Activated T-cell treated with anti-CD3 and anti-CD28 coated beads for 1 hour (primary cell): ENCODE results near the gene ZNF80.
"Not testable (repeated sequence)": the region's sequence is repeated elsewhere in the genome, so short reads cannot be mapped to it uniquely, and the experiment has no call there.

ENCODE experiments used
- DNase-seq: peaks from one replicate; pipeline ENCODE4 v3.0.0-alpha.2; 2020; ENCODE audit warnings: low read depth

Gene ZNF80

GRCh38 chr3:114237478-114237877, at the start of gene ZNF80:
Gene ZNF80 (minus strand): TSS chr3:114237578. CDS start chr3:114237074, 504 bp downstream.
- not testable (repeated sequence) for DNase-seq

- no peak for DNase-seq
These were observed 48.9 kb upstream of the ZNF80 start for GRCh38 chr3:114286266-114286665.

GRCh38 chr3:114285648-114286230, 48.4 kb upstream of the ZNF80 start:
- DNase-seq = no peak

- no peak for DNase-seq
These were observed 47.3 kb upstream of the ZNF80 start for GRCh38 chr3:114284644-114285043.

GRCh38 chr3:114276856-114277255, 39.5 kb upstream of the ZNF80 start:
- not testable (repeated sequence) for DNase-seq

- DNase-seq = no peak
These were observed 37.6 kb upstream of the ZNF80 start for GRCh38 chr3:114274929-114275328.

- DNase-seq = no peak
These were observed 34.9 kb upstream of the ZNF80 start for GRCh38 chr3:114272271-114272670.

- no peak for DNase-seq
These were observed 32.6 kb upstream of the ZNF80 start for GRCh38 chr3:114270019-114270418.

GRCh38 chr3:114260152-114260551, 22.8 kb upstream of the ZNF80 start:
- DNase-seq = no peak

- no peak for DNase-seq
These were observed 22.2 kb upstream of the ZNF80 start for GRCh38 chr3:114259566-114259965.

GRCh38 chr3:114253505-114253904, 16.1 kb upstream of the ZNF80 start:
- DNase-seq = no peak

GRCh38 chr3:114252954-114253353, 15.6 kb upstream of the ZNF80 start:
- no peak for DNase-seq

GRCh38 chr3:114242947-114243346, 5.6 kb upstream of the ZNF80 start:
- DNase-seq = no peak

- DNase-seq = no peak
These were observed 3.9 kb upstream of the ZNF80 start for GRCh38 chr3:114241262-114241661.

GRCh38 chr3:114238146-114238785, 888 bp upstream of the ZNF80 start:
- DNase-seq = not testable (repeated sequence)

GRCh38 chr3:114235431-114235830, 1.9 kb downstream of the ZNF80 start:
- DNase-seq = no peak

GRCh38 chr3:114234745-114235144, 2.6 kb downstream of the ZNF80 start:
- DNase-seq = no peak

- DNase-seq = no peak
These were observed 5.8 kb downstream of the ZNF80 start for GRCh38 chr3:114231616-114232015.

GRCh38 chr3:114227076-114227475, 10.3 kb downstream of the ZNF80 start:
- no peak for DNase-seq

- DNase-seq = no peak
These were observed 11.1 kb downstream of the ZNF80 start for GRCh38 chr3:114226313-114226712.

- no peak for DNase-seq
These were observed 14.2 kb downstream of the ZNF80 start for GRCh38 chr3:114223143-114223542.

- DNase-seq = no peak
These were observed 15.5 kb downstream of the ZNF80 start for GRCh38 chr3:114221881-114222264.

- DNase-seq = no peak
These were observed 16.1 kb downstream of the ZNF80 start for GRCh38 chr3:114221165-114221880.
